Activated CD8-positive, alpha-beta memory T cell treated with anti-CD3 and anti-CD28 coated beads for 48 hours (primary cell): ENCODE data around the gene JSRP1.

Experiments
- DNase-seq, 3 experiments: peaks; one replicate each; pipeline ENCODE4 v3.0.0-alpha.2; 2020; ENCODE audit warnings: low read depth in 2 of 3, low spot score in 2 of 3

The JSRP1 gene

GRCh38 chr19:2246801-2247361 lies 9.3 kb downstream of the JSRP1 start:
- DNase-seq: no peak

GRCh38 chr19:2246014-2246620 lies 10.1 kb downstream of the JSRP1 start:
- DNase-seq: no peak

- no peak for DNase-seq
Measured at GRCh38 chr19:2245273-2245672, 10.9 kb downstream of the JSRP1 start.

GRCh38 chr19:2244486-2244885 lies 11.7 kb downstream of the JSRP1 start:
- DNase-seq: no peak

- DNase-seq: no peak
Measured at GRCh38 chr19:2244125-2244411, 12.1 kb downstream of the JSRP1 start.

- no peak for DNase-seq
Measured at GRCh38 chr19:2243274-2244124, 12.7 kb downstream of the JSRP1 start.

- DNase-seq: no peak
Measured at GRCh38 chr19:2242816-2243215, 13.4 kb downstream of the JSRP1 start.

GRCh38 chr19:2242092-2242537 lies 14.1 kb downstream of the JSRP1 start:
- no peak for DNase-seq

GRCh38 chr19:2240881-2241760 lies 15.1 kb downstream of the JSRP1 start:
- DNase-seq: no peak

- DNase-seq: no peak
Measured at GRCh38 chr19:2239771-2240770, 16.1 kb downstream of the JSRP1 start.

GRCh38 chr19:2239173-2239572 lies 17.0 kb downstream of the JSRP1 start:
- no peak for DNase-seq

- no peak for DNase-seq
Measured at GRCh38 chr19:2237869-2238153, 18.4 kb downstream of the JSRP1 start.

- DNase-seq: no peak
Measured at GRCh38 chr19:2237051-2237868, 19.0 kb downstream of the JSRP1 start.

GRCh38 chr19:2236314-2237050 lies 19.7 kb downstream of the JSRP1 start, which contains the start of the genes PLEKHJ1 and SF3A2:
Gene PLEKHJ1, minus strand, starts transcription at chr19:2236329. Its CDS starts 81 bp downstream, at chr19:2236248.
Gene SF3A2, plus strand, starts transcription at chr19:2236824. Its CDS starts 6,595 bp downstream, at chr19:2243419.
- DNase-seq: peak; percentile 98 to 100 (median 99)

- no peak for DNase-seq
Measured at GRCh38 chr19:2236064-2236313, 20.2 kb downstream of the JSRP1 start.

- no peak for DNase-seq
Measured at GRCh38 chr19:2235381-2236063, 20.7 kb downstream of the JSRP1 start.

- DNase-seq: no peak
Measured at GRCh38 chr19:2234996-2235380, 21.2 kb downstream of the JSRP1 start.

- DNase-seq: no peak
Measured at GRCh38 chr19:2233601-2234280, 22.5 kb downstream of the JSRP1 start.
